Measurements from ENCODE around the gene CHRM1. TPM values are rescaled to one million over a fixed set of nuclear protein-coding genes. Genes with fewer than 3 reads are reported as not detected.

Gene CHRM1
- total RNA-seq, 1 donor from 2014 or later, result not detected

DNA sequence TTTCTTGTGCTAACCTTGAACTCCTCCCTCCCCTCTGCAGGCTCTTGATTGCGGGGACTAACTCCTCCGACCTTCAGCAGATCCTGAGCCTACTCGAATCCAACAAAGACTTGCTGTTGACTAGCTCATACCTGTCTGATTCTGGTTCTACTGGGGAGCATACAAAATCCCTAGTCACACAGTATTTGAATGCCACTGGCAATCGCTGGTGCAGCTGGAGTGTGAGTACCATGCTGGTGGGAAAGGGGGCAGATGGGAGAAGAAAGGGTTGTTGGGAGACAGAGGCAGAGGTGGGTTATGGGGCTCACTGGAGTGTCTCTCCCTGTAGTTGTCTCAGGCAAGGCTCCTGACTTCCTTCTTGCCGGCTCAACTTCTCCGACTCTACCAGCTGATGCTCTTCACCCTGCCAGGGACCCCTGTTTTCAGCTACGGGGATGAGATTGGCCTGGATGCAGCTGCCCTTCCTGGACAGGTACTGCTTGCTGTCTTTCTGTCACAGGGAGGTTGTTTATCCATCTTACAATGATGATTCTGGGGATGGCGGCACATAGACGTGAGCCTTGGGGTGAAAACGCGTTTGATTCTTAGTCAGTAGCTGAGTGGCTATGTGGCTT is 35.9 kb downstream of the CHRM1 start:
- Histone ChIP-seq H3K4me1 (ENCODE audit: insufficient read depth, low read length) (peaks cover 21% of the 10 kb centered on the region), H3K4me3 (ENCODE audit: insufficient read depth, low read depth, low read length) (no peak overlapping the region), H3K9me3 (ENCODE audit: insufficient read depth, low read depth, low read length) (no peaks in the 10 kb centered on the region), H3K9ac (ENCODE audit: low read length) (peak overlapping the region; percentile 36), H4K20me1 (ENCODE audit: insufficient read depth, low read length) (peaks cover 76% of the 10 kb centered on the region), H3K27me3 (ENCODE audit: insufficient read depth, low read length) (no peaks in the 10 kb centered on the region), H3K36me3 (ENCODE audit: insufficient read depth, low read length) (peaks cover 68% of the 10 kb centered on the region), H3K4me2 (ENCODE audit: low read length) (peak overlapping the region; percentile 64), H3K27ac (ENCODE audit: low read depth, low read length) (no peak overlapping the region), H2AFZ (ENCODE audit: low read depth, low read length) (no peak overlapping the region), H3K79me2 (ENCODE audit: insufficient read depth, low read length) (peaks cover 64% of the 10 kb centered on the region)
- no peak for DNase-seq (ENCODE audit: low read depth)
- Mint-ChIP-seq H3K27me3 (ENCODE audit: low read depth, unreplicated experiment) (no peaks in the 10 kb centered on the region), H3K36me3 (ENCODE audit: low read depth, unreplicated experiment) (peaks cover 44% of the 10 kb centered on the region), H3K27ac (ENCODE audit: unreplicated experiment) (no peak overlapping the region), H3K4me3 (ENCODE audit: unreplicated experiment) (peak overlapping the region; percentile 75), H3K4me1 (ENCODE audit: low read depth, unreplicated experiment) (peaks cover 37% of the 10 kb centered on the region), H3K9me3 (ENCODE audit: unreplicated experiment) (no peaks in the 10 kb centered on the region)
- FAIRE-seq, result no peak
- no peak for TF ChIP-seq EZH2 (IDR thresholded peaks at IDR 0.05; ENCODE audit: insufficient read depth, low read length)
- TF ChIP-seq CTCF (IDR thresholded peaks at IDR 0.05; ENCODE audit: insufficient read depth, low read depth, low read length), result no peak

DNA sequence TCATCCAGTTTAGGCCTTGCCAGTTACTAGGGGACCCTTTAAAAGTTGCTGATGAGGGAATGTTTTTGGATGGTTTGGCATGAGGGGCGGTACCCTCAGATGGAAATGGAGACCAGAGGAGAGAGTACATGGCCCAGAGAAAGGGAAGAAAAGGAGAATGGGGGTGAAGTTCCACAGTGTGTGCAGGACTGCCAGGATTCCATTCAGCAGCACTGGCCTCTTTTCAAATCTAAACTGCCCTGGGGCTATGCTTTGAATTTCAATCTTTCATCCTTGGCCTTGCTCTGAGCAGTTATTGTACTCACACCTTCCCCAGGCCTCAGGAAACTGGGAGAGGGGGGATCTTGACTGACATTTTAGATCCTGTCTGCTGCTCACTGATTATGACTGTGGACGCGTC is 37.5 kb downstream of the CHRM1 start:
- peak overlapping the region; percentile 99 for H3K4me3 Mint-ChIP-seq (ENCODE audit: unreplicated experiment)
- Histone ChIP-seq H3K4me3 (ENCODE audit: insufficient read depth, low read depth, low read length) (peak overlapping the region; percentile 81), H2AFZ (ENCODE audit: low read depth, low read length) (no peak overlapping the region), H3K4me1 (ENCODE audit: insufficient read depth, low read length) (peaks cover 32% of the 10 kb centered on the region), H3K36me3 (ENCODE audit: insufficient read depth, low read length) (peaks cover 55% of the 10 kb centered on the region), H4K20me1 (ENCODE audit: insufficient read depth, low read length) (peaks cover 62% of the 10 kb centered on the region), H3K79me2 (ENCODE audit: insufficient read depth, low read length) (peaks cover 64% of the 10 kb centered on the region), H3K9ac (ENCODE audit: low read length) (peak overlapping the region; percentile 100), H3K27me3 (ENCODE audit: insufficient read depth, low read length) (no peaks in the 10 kb centered on the region), H3K4me2 (ENCODE audit: low read length) (peak overlapping the region; percentile 87), H3K27ac (ENCODE audit: low read depth, low read length) (peak overlapping the region; percentile 5), H3K9me3 (ENCODE audit: insufficient read depth, low read depth, low read length) (no peaks in the 10 kb centered on the region)
- H3K27ac Mint-ChIP-seq (ENCODE audit: unreplicated experiment), result peak overlapping the region; percentile 99
- H3K27me3 Mint-ChIP-seq (ENCODE audit: low read depth, unreplicated experiment), result no peaks in the 10 kb centered on the region
- FAIRE-seq, result no peak
- H3K4me1 Mint-ChIP-seq (ENCODE audit: low read depth, unreplicated experiment), result peaks cover 31% of the 10 kb centered on the region
- DNase-seq (ENCODE audit: low read depth), result no peak
- peaks cover 34% of the 10 kb centered on the region for H3K36me3 Mint-ChIP-seq (ENCODE audit: low read depth, unreplicated experiment)
- H3K9me3 Mint-ChIP-seq (ENCODE audit: unreplicated experiment), result no peaks in the 10 kb centered on the region
- TF ChIP-seq EZH2 (IDR thresholded peaks at IDR 0.05; ENCODE audit: insufficient read depth, low read length) (no peak), CTCF (IDR thresholded peaks at IDR 0.05; ENCODE audit: insufficient read depth, low read depth, low read length) (no peak)

DNA sequence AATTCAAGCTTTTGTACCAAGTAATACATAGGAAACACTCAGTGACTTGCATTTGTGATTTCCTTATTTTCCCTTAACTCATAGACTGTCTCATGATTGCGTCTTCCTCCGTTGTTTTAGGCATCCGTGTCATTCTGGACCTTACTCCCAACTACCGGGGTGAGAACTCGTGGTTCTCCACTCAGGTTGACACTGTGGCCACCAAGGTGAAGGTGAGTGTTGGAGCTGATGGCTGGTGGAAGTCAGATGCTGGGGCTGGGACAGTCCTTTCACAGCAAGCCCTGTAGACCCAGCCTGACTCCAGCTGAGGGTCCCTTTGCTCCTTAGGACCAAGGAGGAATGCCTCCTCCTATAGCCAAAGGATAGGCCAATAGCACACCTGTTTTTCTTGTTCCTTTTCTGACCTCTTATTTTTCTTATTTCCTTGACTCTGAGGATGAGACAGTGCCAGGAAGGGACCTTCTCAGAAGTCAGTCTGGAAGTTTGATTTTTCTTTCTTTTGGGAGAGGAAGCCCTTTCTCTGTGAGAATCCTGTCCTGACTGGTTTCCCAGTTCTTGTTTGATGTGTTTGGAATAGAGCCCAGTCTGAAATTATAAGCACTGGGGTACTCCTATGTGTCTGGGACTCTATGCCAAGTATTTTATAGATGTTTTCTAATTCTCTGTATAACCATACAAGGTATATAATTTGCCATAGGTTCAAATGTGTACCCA is 38.2 kb downstream of the CHRM1 start:
- DNase-seq (ENCODE audit: low read depth) (no peak), FAIRE-seq (no peak)
- Mint-ChIP-seq H3K27ac (ENCODE audit: unreplicated experiment) (peak overlapping the region; percentile 99), H3K4me1 (ENCODE audit: low read depth, unreplicated experiment) (peaks cover 29% of the 10 kb centered on the region), H3K4me3 (ENCODE audit: unreplicated experiment) (peak overlapping the region; percentile 99), H3K9me3 (ENCODE audit: unreplicated experiment) (no peaks in the 10 kb centered on the region), H3K36me3 (ENCODE audit: low read depth, unreplicated experiment) (peaks cover 32% of the 10 kb centered on the region), H3K27me3 (ENCODE audit: low read depth, unreplicated experiment) (no peaks in the 10 kb centered on the region)
- Histone ChIP-seq H4K20me1 (ENCODE audit: insufficient read depth, low read length) (peaks cover 55% of the 10 kb centered on the region), H3K36me3 (ENCODE audit: insufficient read depth, low read length) (peaks cover 47% of the 10 kb centered on the region), H3K27ac (ENCODE audit: low read depth, low read length) (peak overlapping the region; percentile 97), H3K4me2 (ENCODE audit: low read length) (peak overlapping the region; percentile 87), H3K9me3 (ENCODE audit: insufficient read depth, low read depth, low read length) (no peaks in the 10 kb centered on the region), H3K4me3 (ENCODE audit: insufficient read depth, low read depth, low read length) (peak overlapping the region; percentile 81), H3K9ac (ENCODE audit: low read length) (peak overlapping the region; percentile 100), H3K27me3 (ENCODE audit: insufficient read depth, low read length) (no peaks in the 10 kb centered on the region), H2AFZ (ENCODE audit: low read depth, low read length) (no peak overlapping the region), H3K4me1 (ENCODE audit: insufficient read depth, low read length) (peaks cover 32% of the 10 kb centered on the region), H3K79me2 (ENCODE audit: insufficient read depth, low read length) (peaks cover 64% of the 10 kb centered on the region)
- TF ChIP-seq CTCF (IDR thresholded peaks at IDR 0.05; ENCODE audit: insufficient read depth, low read depth, low read length), result no peak
- no peak for TF ChIP-seq EZH2 (IDR thresholded peaks at IDR 0.05; ENCODE audit: insufficient read depth, low read length)
